ENCODE data around the gene POU2AF3.

GRCh38 chr11:111330234-111330893 is 32.0 kb downstream of the POU2AF3 start:
- TF ChIP-seq, protein P1, sequence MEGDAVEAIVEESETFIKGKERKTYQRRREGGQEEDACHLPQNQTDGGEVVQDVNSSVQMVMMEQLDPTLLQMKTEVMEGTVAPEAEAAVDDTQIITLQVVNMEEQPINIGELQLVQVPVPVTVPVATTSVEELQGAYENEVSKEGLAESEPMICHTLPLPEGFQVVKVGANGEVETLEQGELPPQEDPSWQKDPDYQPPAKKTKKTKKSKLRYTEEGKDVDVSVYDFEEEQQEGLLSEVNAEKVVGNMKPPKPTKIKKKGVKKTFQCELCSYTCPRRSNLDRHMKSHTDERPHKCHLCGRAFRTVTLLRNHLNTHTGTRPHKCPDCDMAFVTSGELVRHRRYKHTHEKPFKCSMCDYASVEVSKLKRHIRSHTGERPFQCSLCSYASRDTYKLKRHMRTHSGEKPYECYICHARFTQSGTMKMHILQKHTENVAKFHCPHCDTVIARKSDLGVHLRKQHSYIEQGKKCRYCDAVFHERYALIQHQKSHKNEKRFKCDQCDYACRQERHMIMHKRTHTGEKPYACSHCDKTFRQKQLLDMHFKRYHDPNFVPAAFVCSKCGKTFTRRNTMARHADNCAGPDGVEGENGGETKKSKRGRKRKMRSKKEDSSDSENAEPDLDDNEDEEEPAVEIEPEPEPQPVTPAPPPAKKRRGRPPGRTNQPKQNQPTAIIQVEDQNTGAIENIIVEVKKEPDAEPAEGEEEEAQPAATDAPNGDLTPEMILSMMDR (conservative IDR thresholded peaks at IDR 0.05) = no peak
- no peak for TF ChIP-seq ZFX (IDR thresholded peaks at IDR 0.05)
